Heart left ventricle (tissue), 16 donors: ENCODE data around the gene OAT. TPM values are rescaled to one million over a fixed set of nuclear protein-coding genes. Genes with fewer than 3 reads are reported as not detected.

Source experiments
- ATAC-seq, 4 donors: fragments of 200-7000 bp; cut with Tn5 transposase; one replicate each; pipeline ENCODE4 v1.9.1; 2020 to 2022; ENCODE audit warnings: moderate library complexity in 4 of 4, mild to moderate bottlenecking in 3 of 4, moderate number of reproducible peaks in 1 of 4
- DNase-seq, 5 donors: peaks; one replicate each; pipeline ENCODE4 v3.0.0-alpha.2; 2020
- H3K27ac ChIP-seq, 12 donors: fragments of 200-600 bp; sonication (generic) in 4 of 12; one replicate each; pipeline versions ENCODE4 v1.5.0 to v1.8.0; 2016 to 2022; ENCODE audit warnings: mild to moderate bottlenecking in 2 of 12
- H3K27me3 ChIP-seq, 9 donors: fragments of 200-600 bp; sonication (generic) in 2 of 9; one replicate each; pipeline versions ENCODE4 v1.5.1 to v1.8.0; 2016 to 2022; ENCODE audit warnings: mild to moderate bottlenecking in 3 of 9
- H3K36me3 ChIP-seq, 9 donors: fragments of 200-600 bp; sonication (generic) in 2 of 9; one replicate each; pipeline versions ENCODE4 v1.5.0 to v1.8.0; 2018 to 2022; ENCODE audit warnings: mild to moderate bottlenecking in 2 of 9
- H3K4me1 ChIP-seq, 12 donors: fragments of 200-600 bp; sonication (generic) in 4 of 12; one replicate each; pipeline versions ENCODE4 v1.5.0 to v1.8.0; 2016 to 2022; ENCODE audit warnings: mild to moderate bottlenecking in 3 of 12
- H3K4me3 ChIP-seq, 12 donors: fragments of 200-600 bp; sonication (generic) in 4 of 12; one replicate each; pipeline versions ENCODE4 v1.5.0 to v1.8.0; 2017 to 2022; ENCODE audit warnings: mild to moderate bottlenecking in 9 of 12, moderate library complexity in 4 of 12
- H3K9me3 ChIP-seq, 12 donors: fragments of 200-600 bp; sonication (generic) in 4 of 12; one replicate each; pipeline versions ENCODE4 v1.5.0 to v1.8.0; 2016 to 2022; ENCODE audit warnings: mild to moderate bottlenecking in 1 of 12
- CTCF ChIP-seq, 12 donors: fragments of 200-600 bp; sonication (generic) in 4 of 12; IDR thresholded peaks; one replicate each; pipeline versions ENCODE4 v1.5.0 to v1.8.0; 2018 to 2022; ENCODE audit warnings: antibody characterized with exemption in 12 of 12, mild to moderate bottlenecking in 5 of 12
- POLR2A ChIP-seq, 2 donors: fragments of 450-650 bp; IDR thresholded peaks; one replicate each; pipeline ENCODE4 v1.6.1; 2017; ENCODE audit warnings: antibody characterized with exemption in 2 of 2, mild to moderate bottlenecking in 2 of 2, moderate library complexity in 2 of 2
- WGBS, 4 donors: extraction: QIAGEN DNeasy Blood & Tissue Kit in 2 of 4; methylation state at CpG; one replicate each; pipeline versions ENCODE4 v1.1.5 to v1.1.7; 2013 to 2018; 5-methylcytosine and 5-hydroxymethylcytosine counted together
- intact Hi-C, 10 donors: fragments of 100-400 bp; cut with DNase I; formaldehyde crosslinking; loops; one replicate each; pipeline versions ENCODE4 v1.11.1 to v1.14.2; 2022
- polyA plus RNA-seq, 2 donors: library from polyadenylated mRNA; stranded (reverse); fragments of 200-250 nt; gene quantifications; one replicate each; pipeline ENCODE4 v1.2.3, GENCODE V29; 2013
- total RNA-seq, 9 donors: library from RNA; depleted of rRNA in 2 of 9; stranded (reverse); fragments of >200 nt in 2 of 9; fragmentation: NEBNext Ultra II Directional in 3 of 9; extraction: Animal tissue kit (Norgen Biotek cat#: 25700) in 3 of 9; gene quantifications; one replicate each; pipeline versions ENCODE4 v1.1.0 to v1.2.4, GENCODE V29; 2016 to 2023
- donor health status: ischemic (EF 13 %, LVEDD 7.1; RV severe dilation, severe dysfunction).
- donor health status: healthy with polysubstance abuse.
- donor health status: DM: no; HTN: yes; CAD: no.
- donor health status: DM: no; HTN: no; CAD: no.
- donor health status: ischemic (EF 25% LVEDD 6.9; RV normal size, moderate dysfunction).
- donor health status: ischemic (EF 25% LVEDD 5.7; RV mildly dilated, moderate dysfunction).
- donor health status: healthy.
- donor health status: DM: yes; HTN: yes; CAD: no.
- donor health status: ischemic (EF 35%, LVEDD 5.7; RV mildly dilated, moderate dysfunction).
- donor health status: nonischemic (EF 11% LVEDD 7.7; RV severe dilation, severe dysfunction).
- donor health status: DM: yes; HTN: yes; CAD: no.
- donor health status: PGD.
- donor health status: ischemic (EF 29% LVEDD 5.4; RV normal size, mild dysfunction).
- donor health status: nonischemic (EF 23%, LVEDD 6.1; RV moderate dilation, normal function).

OAT gene
- total and polyA plus RNA-seq, 11 donors: 9.3 to 56.1 (median 33.8) TPM

- DNase-seq (no peak), ATAC-seq (no peak)
- peaks cover 0 to 32% (median 12%) of the 10 kb centered on the region in 12 donors for H3K4me1 ChIP-seq
- H3K27me3 ChIP-seq: no peaks in the 10 kb centered on the region
- H3K36me3 ChIP-seq: no peaks in the 10 kb centered on the region
- H3K9me3 ChIP-seq: no peaks in the 10 kb centered on the region
- no peak overlapping the region for H3K4me3 ChIP-seq
- peak overlapping the region in 1 of 12 donors; percentile 51 for H3K27ac ChIP-seq
- no peak for TF ChIP-seq CTCF (IDR thresholded peaks at IDR 0.05)
- TF ChIP-seq POLR2A (IDR thresholded peaks at IDR 0.05): no peak
- 74 to 78% (median 76%) methylated on average over 17 of the region's 17 CpGs for WGBS, 4 donors
- intact Hi-C loops: no loop called here
Observed at GRCh38 chr10:124465003-124465776, 46.5 kb upstream of the OAT start.

GRCh38 chr10:124464028-124464965, 45.6 kb upstream of the OAT start:
- Histone ChIP-seq H3K27me3 (no peaks in the 10 kb centered on the region), H3K4me1 (peaks cover 0 to 32% (median 12%) of the 10 kb centered on the region in 12 donors), H3K36me3 (no peaks in the 10 kb centered on the region), H3K27ac (peak overlapping the region in 3 of 12 donors; percentile 2 to 51 (median 18)), H3K4me3 (no peak overlapping the region), H3K9me3 (no peaks in the 10 kb centered on the region)
- DNase-seq (no peak), ATAC-seq (no peak)
- 52 to 76% (median 69%) methylated on average over 3 to 9 of the region's 9 CpGs for WGBS, 4 donors
- intact Hi-C loops: no loop called here
- TF ChIP-seq POLR2A (IDR thresholded peaks at IDR 0.05): no peak
- TF ChIP-seq CTCF (IDR thresholded peaks at IDR 0.05): no peak

GRCh38 chr10:124462348-124462695, 43.6 kb upstream of the OAT start:
- ATAC-seq (no peak), DNase-seq (no peak)
- intact Hi-C loops: no loop called here

More at GRCh38 chr10:124462348-124462695, 43.6 kb upstream of the OAT start:
- no peaks in the 10 kb centered on the region for H3K9me3 ChIP-seq
- peak overlapping the region; percentile 64 to 89 (median 72) for H3K4me3 ChIP-seq
- no peak for TF ChIP-seq CTCF (IDR thresholded peaks at IDR 0.05)
- TF ChIP-seq POLR2A (IDR thresholded peaks at IDR 0.05): no peak
- peaks cover 0 to 3% (median 0%) of the 10 kb centered on the region in 9 donors for H3K27me3 ChIP-seq
- peaks cover 0 to 32% (median 12%) of the 10 kb centered on the region in 12 donors for H3K4me1 ChIP-seq
- peak overlapping the region in 10 of 12 donors; percentile 55 to 94 (median 88) for H3K27ac ChIP-seq
- WGBS, 4 donors: 83 to 90% (median 85%) methylated on average over 7 to 8 of the region's 8 CpGs
- H3K36me3 ChIP-seq: no peaks in the 10 kb centered on the region
